Measurements from ENCODE around the gene SERPINE3.

Gene SERPINE3

DNA sequence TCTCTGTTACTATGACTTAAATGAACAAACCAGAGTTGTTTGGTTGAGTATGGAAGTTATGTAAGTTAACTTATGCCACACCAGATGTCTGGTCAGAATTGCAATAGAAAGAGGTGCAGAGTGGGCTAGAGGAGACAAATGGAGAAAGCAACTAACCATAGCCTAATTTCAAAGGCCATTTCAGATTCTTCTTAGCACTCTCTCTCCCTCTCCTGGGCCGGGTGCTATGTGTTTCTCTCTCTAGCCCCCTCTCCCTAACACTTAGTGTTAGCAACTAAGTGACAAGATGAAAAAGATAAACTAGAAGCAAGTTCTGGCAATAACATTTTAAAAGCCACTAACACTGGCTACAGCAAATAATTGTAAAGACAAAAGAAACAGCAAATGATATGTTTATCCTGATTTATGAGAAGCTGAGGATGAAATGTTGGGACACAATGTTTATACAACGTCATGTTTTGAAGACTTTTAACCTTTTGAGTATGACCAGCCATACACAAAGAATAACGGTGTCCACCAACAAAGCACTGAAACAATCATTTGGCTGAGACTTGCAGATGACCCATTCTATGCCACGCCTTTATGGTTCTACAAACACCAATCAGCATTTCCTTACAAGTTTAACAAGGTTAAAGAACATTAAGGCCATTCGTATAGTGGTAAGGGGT lies 18.6 kb downstream of the SERPINE3 start:
- Histone ChIP-seq H3K4me3 (ENCODE audit: low read depth in 1 of 5, low read length in 5 of 5) (no peak overlapping the region), H3K27me3 (ENCODE audit: control insufficient read depth in 5 of 5, insufficient read depth in 4 of 5, low read length in 5 of 5) (no peaks in the 10 kb centered on the region), H3K4me1 (ENCODE audit: control insufficient read depth in 5 of 5, insufficient read depth in 5 of 5, low read length in 5 of 5) (no peaks in the 10 kb centered on the region), H3K9me3 (ENCODE audit: control insufficient read depth in 5 of 5, low read length in 5 of 5) (no peaks in the 10 kb centered on the region), H3K27ac (ENCODE audit: low read depth, low read length) (no peak overlapping the region), H3K36me3 (ENCODE audit: control insufficient read depth in 5 of 5, insufficient read depth in 5 of 5, low read length in 5 of 5) (peaks cover 2 to 12% (median 9%) of the 10 kb centered on the region in 5 donors), H3K9ac (ENCODE audit: low read length in 5 of 5) (no peak overlapping the region)

DNA sequence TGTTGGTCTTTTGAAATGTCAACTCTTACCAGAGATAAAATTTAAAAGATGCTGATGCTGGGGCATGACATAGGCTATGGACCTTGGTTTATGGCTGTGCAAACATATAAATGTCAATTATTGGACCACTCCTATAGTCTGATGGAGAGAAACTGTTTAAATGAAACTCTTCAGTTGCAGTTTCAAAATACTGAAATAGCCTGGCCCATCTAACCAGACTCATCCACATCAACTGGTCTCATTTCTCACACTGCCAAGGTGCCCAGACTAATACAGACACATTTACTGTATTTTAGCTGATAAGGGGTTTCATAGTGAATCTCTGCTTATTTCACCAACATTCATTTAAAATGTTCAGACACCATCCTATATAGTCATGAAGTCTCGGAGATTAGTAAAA lies 19.9 kb downstream of the SERPINE3 start:
- Histone ChIP-seq H3K9ac (ENCODE audit: low read length in 5 of 5) (no peak overlapping the region), H3K4me3 (ENCODE audit: low read depth in 1 of 5, low read length in 5 of 5) (no peak overlapping the region), H3K36me3 (ENCODE audit: control insufficient read depth in 5 of 5, insufficient read depth in 5 of 5, low read length in 5 of 5) (peaks cover 3 to 14% (median 9%) of the 10 kb centered on the region in 5 donors), H3K9me3 (ENCODE audit: control insufficient read depth in 5 of 5, low read length in 5 of 5) (no peaks in the 10 kb centered on the region), H3K27ac (ENCODE audit: low read depth, low read length) (no peak overlapping the region), H3K27me3 (ENCODE audit: control insufficient read depth in 5 of 5, insufficient read depth in 4 of 5, low read length in 5 of 5) (no peaks in the 10 kb centered on the region), H3K4me1 (ENCODE audit: control insufficient read depth in 5 of 5, insufficient read depth in 5 of 5, low read length in 5 of 5) (no peaks in the 10 kb centered on the region)

DNA sequence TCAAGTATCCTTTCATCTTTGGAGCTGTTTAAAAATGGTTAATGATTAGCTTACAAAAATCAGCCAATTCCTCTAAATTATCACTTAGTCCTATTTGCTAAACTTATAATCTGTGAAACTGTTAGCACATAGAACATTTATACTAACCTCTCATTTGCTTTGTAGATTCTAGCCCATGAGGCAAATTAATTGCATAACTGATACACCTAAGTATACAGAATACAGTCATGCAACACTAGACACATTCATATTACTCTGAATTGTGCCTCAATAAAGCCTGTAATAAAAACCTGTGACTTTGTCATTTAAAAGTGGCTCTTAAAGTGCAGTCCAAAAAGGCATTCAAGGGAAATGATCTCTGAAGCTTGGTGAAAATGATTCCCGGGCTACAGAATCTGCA lies 21.0 kb downstream of the SERPINE3 start:
- Histone ChIP-seq H3K9me3 (ENCODE audit: control insufficient read depth in 5 of 5, low read length in 5 of 5) (no peaks in the 10 kb centered on the region), H3K36me3 (ENCODE audit: control insufficient read depth in 5 of 5, insufficient read depth in 5 of 5, low read length in 5 of 5) (peaks cover 8 to 24% (median 17%) of the 10 kb centered on the region in 5 donors), H3K27ac (ENCODE audit: low read depth, low read length) (no peak overlapping the region), H3K9ac (ENCODE audit: low read length in 5 of 5) (no peak overlapping the region), H3K4me1 (ENCODE audit: control insufficient read depth in 5 of 5, insufficient read depth in 5 of 5, low read length in 5 of 5) (no peaks in the 10 kb centered on the region), H3K27me3 (ENCODE audit: control insufficient read depth in 5 of 5, insufficient read depth in 4 of 5, low read length in 5 of 5) (no peaks in the 10 kb centered on the region), H3K4me3 (ENCODE audit: low read depth in 1 of 5, low read length in 5 of 5) (no peak overlapping the region)

DNA sequence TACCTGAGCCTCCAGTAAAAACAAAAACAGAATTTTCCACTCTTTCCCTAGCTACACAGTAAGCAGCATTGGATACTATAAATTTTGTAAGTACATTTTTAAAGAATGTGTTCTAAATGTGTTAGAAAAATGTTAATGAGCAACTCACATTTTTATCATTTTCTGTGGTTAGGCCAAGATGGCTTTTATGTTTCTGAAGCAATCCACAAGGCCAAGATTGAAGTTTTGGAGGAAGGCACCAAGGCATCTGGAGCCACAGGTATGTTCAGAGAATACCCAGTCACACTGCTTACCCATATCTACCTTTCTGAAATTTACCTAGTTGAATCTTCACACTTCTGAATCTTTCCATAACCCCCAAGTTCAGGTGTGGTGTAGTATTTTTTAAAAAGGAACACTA lies 21.6 kb downstream of the SERPINE3 start:
- Histone ChIP-seq H3K27me3 (ENCODE audit: control insufficient read depth in 5 of 5, insufficient read depth in 4 of 5, low read length in 5 of 5) (no peaks in the 10 kb centered on the region), H3K36me3 (ENCODE audit: control insufficient read depth in 5 of 5, insufficient read depth in 5 of 5, low read length in 5 of 5) (peaks cover 8 to 25% (median 17%) of the 10 kb centered on the region in 5 donors), H3K4me3 (ENCODE audit: low read depth in 1 of 5, low read length in 5 of 5) (no peak overlapping the region), H3K9me3 (ENCODE audit: control insufficient read depth in 5 of 5, low read length in 5 of 5) (no peaks in the 10 kb centered on the region), H3K4me1 (ENCODE audit: control insufficient read depth in 5 of 5, insufficient read depth in 5 of 5, low read length in 5 of 5) (no peaks in the 10 kb centered on the region), H3K9ac (ENCODE audit: low read length in 5 of 5) (no peak overlapping the region), H3K27ac (ENCODE audit: low read depth, low read length) (no peak overlapping the region)

DNA sequence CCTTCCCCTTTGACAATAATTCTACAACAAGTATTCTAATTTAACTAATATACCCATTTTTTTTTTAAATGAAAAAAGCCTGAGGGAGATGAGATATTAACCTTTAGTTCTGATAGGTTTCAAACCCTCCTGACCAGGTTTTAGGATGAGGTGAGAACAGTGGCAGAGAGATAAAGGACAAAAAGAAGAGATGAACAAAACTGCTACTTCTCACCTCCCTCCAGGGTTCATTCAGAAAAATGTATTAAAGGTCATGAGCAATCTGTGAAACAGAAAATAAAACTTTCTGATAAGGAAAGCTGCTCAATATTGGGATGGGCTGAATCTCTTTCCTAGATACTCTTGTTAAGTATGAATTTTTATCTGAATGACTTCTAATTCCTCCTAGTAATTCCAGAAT lies 24.1 kb downstream of the SERPINE3 start:
- Histone ChIP-seq H3K9me3 (ENCODE audit: control insufficient read depth in 5 of 5, low read length in 5 of 5) (no peaks in the 10 kb centered on the region), H3K4me1 (ENCODE audit: control insufficient read depth in 5 of 5, insufficient read depth in 5 of 5, low read length in 5 of 5) (no peaks in the 10 kb centered on the region), H3K27me3 (ENCODE audit: control insufficient read depth in 5 of 5, insufficient read depth in 4 of 5, low read length in 5 of 5) (no peaks in the 10 kb centered on the region), H3K27ac (ENCODE audit: low read depth, low read length) (no peak overlapping the region), H3K36me3 (ENCODE audit: control insufficient read depth in 5 of 5, insufficient read depth in 5 of 5, low read length in 5 of 5) (peaks cover 14 to 42% (median 33%) of the 10 kb centered on the region in 5 donors), H3K4me3 (ENCODE audit: low read depth in 1 of 5, low read length in 5 of 5) (no peak overlapping the region), H3K9ac (ENCODE audit: low read length in 5 of 5) (no peak overlapping the region)

DNA sequence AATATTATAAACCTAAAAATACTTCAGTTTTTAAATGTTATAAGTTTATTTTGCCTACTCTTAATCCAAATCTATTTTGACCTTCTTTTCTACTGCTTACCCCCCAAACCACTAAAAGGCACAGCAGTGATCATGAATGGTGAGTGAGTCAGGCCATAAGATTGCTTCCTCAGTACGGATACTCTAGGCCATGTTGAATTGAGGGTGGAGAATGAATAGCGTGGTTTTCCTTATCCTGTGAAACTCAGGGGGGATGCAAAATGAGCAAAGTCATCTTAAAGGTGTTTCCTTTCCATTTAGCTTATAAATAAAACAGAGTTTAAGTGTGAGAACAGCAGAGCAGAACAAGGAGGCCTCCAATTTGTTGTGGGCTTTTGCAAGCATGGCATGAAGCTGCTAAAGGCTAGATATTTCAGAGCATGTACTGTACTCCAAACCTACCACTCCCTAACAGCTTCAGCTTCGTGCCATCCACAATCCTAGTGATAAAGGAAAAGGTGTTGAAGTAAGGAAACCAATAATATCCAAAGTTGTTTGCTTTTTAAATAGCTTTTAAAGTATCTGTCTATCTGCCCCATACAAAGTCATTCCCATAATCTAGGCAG lies 25.0 kb downstream of the SERPINE3 start:
- Histone ChIP-seq H3K36me3 (ENCODE audit: control insufficient read depth in 5 of 5, insufficient read depth in 5 of 5, low read length in 5 of 5) (peaks cover 21 to 47% (median 39%) of the 10 kb centered on the region in 5 donors), H3K4me1 (ENCODE audit: control insufficient read depth in 5 of 5, insufficient read depth in 5 of 5, low read length in 5 of 5) (no peaks in the 10 kb centered on the region)

DNA sequence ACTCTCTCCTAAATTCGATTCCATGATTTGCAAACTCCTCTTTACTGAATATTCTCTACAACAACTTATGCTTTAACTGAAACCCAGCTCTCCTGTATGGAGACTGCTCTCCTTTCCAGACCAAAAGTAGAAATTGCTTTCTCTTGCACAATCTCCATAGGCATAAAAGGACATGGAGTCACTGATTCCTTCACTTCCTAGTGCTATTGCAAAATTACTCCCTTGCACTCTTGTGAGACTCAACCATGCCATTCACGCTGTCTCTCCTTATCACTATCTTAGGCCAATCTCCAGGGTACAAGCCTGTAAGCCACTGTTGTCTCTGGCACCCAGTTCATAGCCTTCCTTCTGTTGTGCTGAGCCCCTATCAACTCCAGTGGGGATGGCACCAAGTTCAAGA lies 30.6 kb downstream of the SERPINE3 start:
- Histone ChIP-seq H3K27me3 (ENCODE audit: control insufficient read depth in 5 of 5, insufficient read depth in 4 of 5, low read length in 5 of 5) (no peaks in the 10 kb centered on the region), H3K36me3 (ENCODE audit: control insufficient read depth in 5 of 5, insufficient read depth in 5 of 5, low read length in 5 of 5) (peaks cover 34 to 68% (median 51%) of the 10 kb centered on the region in 5 donors), H3K4me1 (ENCODE audit: control insufficient read depth in 5 of 5, insufficient read depth in 5 of 5, low read length in 5 of 5) (peaks cover 0 to 12% (median 6%) of the 10 kb centered on the region in 5 donors), H3K9ac (ENCODE audit: low read length in 5 of 5) (no peak overlapping the region), H3K27ac (ENCODE audit: low read depth, low read length) (no peak overlapping the region), H3K9me3 (ENCODE audit: control insufficient read depth in 5 of 5, low read length in 5 of 5) (no peaks in the 10 kb centered on the region), H3K4me3 (ENCODE audit: low read depth in 1 of 5, low read length in 5 of 5) (no peak overlapping the region)

More for the DNA sequence above, 25.0 kb downstream of the SERPINE3 start:
- H3K9me3 ChIP-seq (ENCODE audit: control insufficient read depth in 5 of 5, low read length in 5 of 5), result no peaks in the 10 kb centered on the region
- H3K27ac ChIP-seq (ENCODE audit: low read depth, low read length), result no peak overlapping the region
- no peaks in the 10 kb centered on the region for H3K27me3 ChIP-seq (ENCODE audit: control insufficient read depth in 5 of 5, insufficient read depth in 4 of 5, low read length in 5 of 5)
- H3K4me3 ChIP-seq (ENCODE audit: low read depth in 1 of 5, low read length in 5 of 5), result no peak overlapping the region
- no peak overlapping the region for H3K9ac ChIP-seq (ENCODE audit: low read length in 5 of 5)

DNA sequence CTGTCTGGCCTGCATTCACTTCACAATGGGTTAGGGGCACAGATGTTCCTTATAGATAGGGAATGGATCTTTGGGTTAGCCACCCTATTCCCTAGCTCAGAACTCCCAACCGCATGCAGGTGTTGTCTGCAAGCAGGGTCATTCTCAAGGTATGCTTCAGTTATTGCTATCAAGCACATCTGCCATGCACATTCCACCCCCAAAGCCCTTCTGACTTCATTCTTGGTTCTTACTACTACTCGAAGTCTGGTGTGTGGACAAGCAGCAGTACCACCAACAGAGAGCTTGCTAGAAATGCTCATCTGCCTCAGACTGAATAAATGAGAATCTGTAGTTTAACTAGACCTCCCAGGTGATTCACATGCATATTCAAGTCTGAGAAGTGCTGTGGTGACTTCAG lies 31.3 kb downstream of the SERPINE3 start:
- H3K4me3 ChIP-seq (ENCODE audit: low read depth in 1 of 5, low read length in 5 of 5), result no peak overlapping the region
- no peaks in the 10 kb centered on the region for H3K9me3 ChIP-seq (ENCODE audit: control insufficient read depth in 5 of 5, low read length in 5 of 5)
- H3K4me1 ChIP-seq (ENCODE audit: control insufficient read depth in 5 of 5, insufficient read depth in 5 of 5, low read length in 5 of 5), result peaks cover 0 to 12% (median 6%) of the 10 kb centered on the region in 5 donors
- no peaks in the 10 kb centered on the region for H3K27me3 ChIP-seq (ENCODE audit: control insufficient read depth in 5 of 5, insufficient read depth in 4 of 5, low read length in 5 of 5)
- peaks cover 35 to 74% (median 47%) of the 10 kb centered on the region in 5 donors for H3K36me3 ChIP-seq (ENCODE audit: control insufficient read depth in 5 of 5, insufficient read depth in 5 of 5, low read length in 5 of 5)
- H3K9ac ChIP-seq (ENCODE audit: low read length in 5 of 5), result no peak overlapping the region
- no peak overlapping the region for H3K27ac ChIP-seq (ENCODE audit: low read depth, low read length)

DNA sequence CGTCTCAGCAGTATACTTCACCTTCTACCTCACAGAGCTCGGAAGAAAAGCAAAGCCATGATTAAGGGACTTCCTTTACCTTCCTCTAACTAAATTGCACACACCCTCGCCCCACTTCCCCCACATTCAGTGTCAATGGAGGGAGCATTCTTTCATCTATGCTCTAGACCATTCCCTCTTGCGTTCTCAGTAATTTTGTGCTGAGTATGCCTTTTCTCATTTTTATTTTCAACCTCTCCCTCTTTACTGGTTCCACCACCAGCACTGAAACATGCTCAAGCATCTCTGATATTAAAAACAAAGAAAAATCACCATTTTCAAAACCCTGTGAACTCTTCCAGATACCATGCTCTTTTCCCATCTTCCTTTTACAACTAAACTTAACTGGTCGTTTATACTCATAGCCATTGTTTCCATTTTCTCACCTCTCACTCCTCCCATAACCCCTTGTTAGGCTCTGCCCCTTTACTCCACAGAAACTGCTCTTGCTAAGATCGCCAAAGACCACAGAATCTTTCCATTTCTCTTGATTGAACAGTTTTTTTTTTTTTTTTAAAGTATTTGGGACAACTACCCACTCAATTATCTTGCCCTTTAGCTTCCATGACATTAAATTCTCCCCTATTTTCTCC lies 32.4 kb downstream of the SERPINE3 start:
- Histone ChIP-seq H3K27me3 (ENCODE audit: control insufficient read depth in 5 of 5, insufficient read depth in 4 of 5, low read length in 5 of 5) (no peaks in the 10 kb centered on the region), H3K27ac (ENCODE audit: low read depth, low read length) (no peak overlapping the region), H3K36me3 (ENCODE audit: control insufficient read depth in 5 of 5, insufficient read depth in 5 of 5, low read length in 5 of 5) (peaks cover 41 to 78% (median 49%) of the 10 kb centered on the region in 5 donors), H3K4me3 (ENCODE audit: low read depth in 1 of 5, low read length in 5 of 5) (no peak overlapping the region), H3K9ac (ENCODE audit: low read length in 5 of 5) (no peak overlapping the region), H3K9me3 (ENCODE audit: control insufficient read depth in 5 of 5, low read length in 5 of 5) (no peaks in the 10 kb centered on the region), H3K4me1 (ENCODE audit: control insufficient read depth in 5 of 5, insufficient read depth in 5 of 5, low read length in 5 of 5) (peaks cover 0 to 12% (median 6%) of the 10 kb centered on the region in 5 donors)

DNA sequence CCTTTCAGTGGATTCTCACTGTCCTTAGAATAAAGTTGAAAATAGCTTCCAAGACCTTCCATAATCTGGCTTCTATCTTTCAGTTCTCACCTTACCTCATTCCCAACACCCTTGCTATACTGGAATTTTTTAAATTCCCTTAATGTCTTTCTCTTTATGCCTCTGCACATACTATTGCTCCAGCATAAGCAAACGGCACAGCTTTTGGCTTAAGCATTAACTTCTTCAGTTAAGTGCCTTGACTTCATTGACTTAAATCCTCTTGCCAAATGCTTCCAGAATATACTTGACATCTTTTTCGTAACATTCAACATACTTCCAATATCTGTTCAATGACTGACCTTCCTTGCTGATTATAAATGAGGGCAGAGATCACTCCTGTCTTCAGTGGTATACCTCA lies 34.0 kb downstream of the SERPINE3 start:
- H3K27ac ChIP-seq (ENCODE audit: low read depth, low read length), result no peak overlapping the region
- no peaks in the 10 kb centered on the region for H3K9me3 ChIP-seq (ENCODE audit: control insufficient read depth in 5 of 5, low read length in 5 of 5)
- no peak overlapping the region for H3K4me3 ChIP-seq (ENCODE audit: low read depth in 1 of 5, low read length in 5 of 5)
- no peak overlapping the region for H3K9ac ChIP-seq (ENCODE audit: low read length in 5 of 5)
- no peaks in the 10 kb centered on the region for H3K27me3 ChIP-seq (ENCODE audit: control insufficient read depth in 5 of 5, insufficient read depth in 4 of 5, low read length in 5 of 5)
- H3K4me1 ChIP-seq (ENCODE audit: control insufficient read depth in 5 of 5, insufficient read depth in 5 of 5, low read length in 5 of 5), result peaks cover 0 to 12% (median 6%) of the 10 kb centered on the region in 5 donors
- H3K36me3 ChIP-seq (ENCODE audit: control insufficient read depth in 5 of 5, insufficient read depth in 5 of 5, low read length in 5 of 5), result peaks cover 33 to 74% (median 51%) of the 10 kb centered on the region in 5 donors
